HG02588 (cell line): Measurements from ENCODE around the gene MYBBP1A.

Experiments
- ATAC-seq: cut with Tn5 transposase; IDR thresholded peaks from one replicate; pipeline ENCODE4 v1.9.1; 2021; ENCODE audit warnings: mild to moderate bottlenecking, moderate library complexity; ENCODE audit not compliant: unreplicated experiment

MYBBP1A gene

GRCh38 chr17:4551796-4552525 is 3.2 kb downstream of the MYBBP1A start:
- no peak for ATAC-seq

- ATAC-seq = no peak
Observed at GRCh38 chr17:4551141-4551540, 4.0 kb downstream of the MYBBP1A start.

- no peak for ATAC-seq
Observed at GRCh38 chr17:4550534-4551039, 4.6 kb downstream of the MYBBP1A start.

- ATAC-seq = no peak
Observed at GRCh38 chr17:4549781-4550533, 5.2 kb downstream of the MYBBP1A start.

GRCh38 chr17:4548721-4549531 is 6.3 kb downstream of the MYBBP1A start:
- ATAC-seq = no peak

GRCh38 chr17:4548061-4548461 is 7.1 kb downstream of the MYBBP1A start:
- ATAC-seq = no peak

- ATAC-seq = no peak
Observed at GRCh38 chr17:4547118-4547906, 7.9 kb downstream of the MYBBP1A start.

GRCh38 chr17:4545217-4545951 is 9.8 kb downstream of the MYBBP1A start:
- no peak for ATAC-seq

- ATAC-seq = no peak
Observed at GRCh38 chr17:4544951-4545216, 10.3 kb downstream of the MYBBP1A start.

GRCh38 chr17:4544135-4544950 is 10.8 kb downstream of the MYBBP1A start:
- ATAC-seq = no peak

GRCh38 chr17:4543557-4544026 is 11.6 kb downstream of the MYBBP1A start:
- no peak for ATAC-seq

- no peak for ATAC-seq
Observed at GRCh38 chr17:4542726-4543191, 12.4 kb downstream of the MYBBP1A start.

- ATAC-seq = no peak
Observed at GRCh38 chr17:4542003-4542725, 13.0 kb downstream of the MYBBP1A start.

GRCh38 chr17:4541328-4542002 is 13.7 kb downstream of the MYBBP1A start:
- ATAC-seq = no peak

GRCh38 chr17:4540687-4541327 is 14.4 kb downstream of the MYBBP1A start:
- no peak for ATAC-seq

- ATAC-seq = no peak
Observed at GRCh38 chr17:4540224-4540651, 14.9 kb downstream of the MYBBP1A start.

- no peak for ATAC-seq
Observed at GRCh38 chr17:4539576-4540223, 15.5 kb downstream of the MYBBP1A start.
